Dermis blood vessel endothelial cell (primary cell): ENCODE measurements around the gene SLC10A7. TPM values are rescaled to one million over a fixed set of nuclear protein-coding genes. Genes with fewer than 3 reads are reported as not detected.

Experiments
- DNase-seq: peaks from one replicate; pipeline ENCODE4 v3.0.0; 2010
- total RNA-seq: library from RNA; depleted of rRNA; stranded (reverse); fragments of >200 nt; gene quantifications from 2 replicates; pipeline ENCODE4 v1.2.3, GENCODE V29; 2014

The SLC10A7 gene
- total RNA-seq, 1 donor from 2014 or later: 12.8 TPM

DNA sequence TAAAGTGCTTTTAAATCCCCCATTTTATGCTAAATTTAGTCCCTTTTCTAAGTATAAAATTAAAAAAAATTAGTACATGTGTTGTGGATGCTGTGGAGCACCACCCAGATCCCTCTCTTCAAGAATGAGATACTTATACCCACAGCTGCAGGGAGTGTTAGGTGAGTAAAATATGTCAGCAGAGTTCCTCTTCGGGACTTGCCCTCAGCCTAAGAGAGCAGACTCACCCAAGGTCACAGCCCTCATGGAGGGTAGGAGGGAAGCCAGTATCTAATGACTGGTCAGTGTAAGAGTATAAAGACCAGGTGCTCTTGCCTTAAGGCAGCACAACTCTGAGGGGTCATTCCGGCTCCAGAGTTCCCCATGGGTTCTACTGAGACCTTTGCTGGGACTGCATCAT lies 218.9 kb downstream of the SLC10A7 start:
- no peak for DNase-seq

DNA sequence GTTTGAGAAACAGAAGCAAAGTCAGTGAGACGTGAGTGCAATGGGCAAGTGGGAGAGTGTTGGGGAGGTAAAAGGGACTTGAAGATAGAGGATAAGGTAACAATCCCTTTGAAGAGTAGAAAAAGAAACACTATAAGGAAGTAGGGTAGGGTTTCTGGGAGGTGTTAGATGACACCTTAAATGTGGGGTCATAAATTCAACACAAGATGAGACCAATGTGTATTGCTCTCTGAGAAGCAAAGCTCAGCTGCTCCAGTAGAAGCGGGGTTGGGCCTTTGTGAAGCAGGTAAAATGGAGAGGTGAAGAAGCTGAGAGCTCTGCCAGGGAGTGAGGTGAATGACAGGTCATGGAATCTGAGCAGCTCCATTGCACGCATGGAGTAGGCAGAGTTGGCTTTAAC lies 222.1 kb downstream of the SLC10A7 start:
- no peak for DNase-seq

DNA sequence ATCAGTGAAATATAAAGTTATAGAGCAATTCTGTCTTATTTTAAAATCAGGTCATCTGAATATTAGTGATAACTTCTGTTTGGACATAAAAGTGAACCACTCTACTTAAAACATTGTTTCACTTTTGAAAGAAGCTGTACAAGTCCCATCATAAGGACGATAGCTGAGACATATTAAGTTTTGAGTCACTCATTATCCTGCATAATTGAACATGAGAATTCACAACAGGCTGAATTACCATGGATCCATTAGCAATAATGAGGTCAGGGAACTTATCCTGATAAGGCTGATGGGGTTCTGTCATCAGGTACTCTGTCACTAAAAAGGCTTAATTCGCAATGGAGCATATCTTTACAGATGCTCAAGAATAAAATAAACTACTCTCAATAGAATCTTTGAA lies 227.0 kb downstream of the SLC10A7 start:
- no peak for DNase-seq

- no peak for DNase-seq
These were observed 229.2 kb downstream of the SLC10A7 start for GRCh38 chr4:146292508-146292907.

DNA sequence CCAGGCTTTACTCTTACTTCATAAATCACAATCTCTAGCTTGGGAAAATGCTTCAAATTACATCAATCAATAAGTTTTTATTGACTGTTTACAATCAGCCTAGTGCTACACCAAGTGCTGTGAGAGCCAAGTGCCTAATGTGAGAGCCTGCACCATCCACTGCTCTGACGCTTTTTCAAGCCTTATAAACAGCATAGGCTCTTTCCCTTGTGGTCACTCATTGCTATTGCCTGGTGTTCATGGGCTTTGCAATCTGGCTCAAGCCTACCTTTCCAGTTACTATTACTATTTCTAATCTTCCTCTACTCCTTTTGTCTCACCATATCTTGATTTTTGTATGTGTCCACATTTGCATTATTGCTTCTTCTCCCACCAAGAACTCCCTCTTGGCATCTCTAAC lies 230.4 kb downstream of the SLC10A7 start:
- DNase-seq: no peak

- no peak for DNase-seq
These were observed 233.5 kb downstream of the SLC10A7 start for GRCh38 chr4:146288193-146288592.

DNA sequence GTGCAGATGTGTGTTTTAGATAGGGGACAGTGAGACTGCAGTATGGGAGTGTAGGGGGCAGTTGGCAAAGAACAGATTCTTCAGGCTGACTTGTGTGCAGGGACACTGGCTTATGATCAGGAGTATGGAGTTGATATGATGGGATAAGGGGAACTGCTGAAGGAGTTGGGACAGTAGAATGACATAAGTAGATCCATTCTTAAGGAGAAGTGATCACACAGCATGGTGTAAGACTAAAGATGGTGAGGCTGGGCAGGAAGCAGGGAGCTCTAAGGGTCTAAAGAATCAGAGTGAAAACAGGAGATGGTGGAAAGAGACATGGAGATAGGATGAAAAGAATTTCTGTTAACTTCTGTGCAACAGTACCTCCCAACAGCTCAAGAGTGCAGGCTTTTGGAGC lies 236.7 kb downstream of the SLC10A7 start:
- no peak for DNase-seq

DNA sequence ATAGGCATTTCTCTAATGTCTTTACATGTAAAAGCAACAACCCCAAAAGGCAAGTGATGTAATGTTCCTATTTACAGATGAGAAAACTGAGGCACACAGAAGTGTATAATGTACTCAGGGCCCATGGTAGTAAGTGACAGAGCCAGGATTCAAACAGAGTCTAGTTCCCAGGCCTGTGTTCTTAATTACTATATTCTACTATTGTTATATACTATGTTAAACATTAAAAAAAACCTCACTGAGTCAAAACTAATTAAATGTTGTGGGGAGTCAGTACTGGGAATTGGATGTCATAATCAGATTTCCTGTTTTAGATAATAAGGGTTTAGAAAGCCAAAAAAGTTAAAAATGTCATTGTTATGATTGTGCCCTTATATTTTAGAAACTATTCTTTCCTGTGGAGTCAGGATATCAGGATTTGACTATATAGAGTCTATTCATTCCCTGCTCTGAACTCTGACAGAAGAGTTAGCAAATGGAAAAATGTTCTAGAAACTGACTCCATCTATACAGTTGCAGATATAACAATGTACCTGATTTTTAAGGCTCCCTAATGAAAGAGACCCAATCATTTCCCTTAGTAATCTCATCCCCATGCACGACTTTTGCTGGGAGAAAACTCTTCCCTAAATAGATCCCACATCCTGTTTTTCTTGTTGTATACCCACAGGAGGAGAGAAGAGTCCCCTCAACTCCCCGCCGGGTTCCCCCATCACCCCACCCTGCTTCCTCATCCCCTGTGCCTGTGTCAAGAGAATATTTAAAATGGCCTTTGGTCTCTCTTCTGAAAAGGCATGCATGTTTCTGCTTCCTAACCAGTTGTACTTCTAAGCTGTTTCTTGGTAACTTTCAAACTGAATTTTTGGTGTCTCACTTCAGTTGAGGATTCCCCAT lies 237.7 kb downstream of the SLC10A7 start:
- peak; percentile 32 for DNase-seq

- DNase-seq: no peak
These were observed 239.1 kb downstream of the SLC10A7 start for GRCh38 chr4:146282657-146283056.

DNA sequence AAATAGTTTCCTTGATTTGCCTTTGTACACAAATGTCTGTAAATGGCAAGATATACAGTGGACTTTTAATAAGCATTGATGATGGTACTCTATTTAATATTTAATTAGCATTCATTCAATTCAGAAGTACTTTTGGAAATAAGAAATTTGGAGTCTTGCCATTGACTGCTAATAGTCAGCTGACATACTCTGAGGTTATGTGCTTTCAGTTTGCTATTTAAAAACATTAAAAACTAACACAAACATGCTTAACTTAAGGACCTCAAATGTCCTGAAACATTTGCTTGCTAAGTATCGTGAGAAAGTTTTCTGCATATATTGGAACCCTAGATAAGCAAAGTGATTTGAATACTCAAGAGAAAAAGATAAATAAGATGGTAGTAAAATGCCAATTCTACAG lies 242.8 kb downstream of the SLC10A7 start:
- no peak for DNase-seq

DNA sequence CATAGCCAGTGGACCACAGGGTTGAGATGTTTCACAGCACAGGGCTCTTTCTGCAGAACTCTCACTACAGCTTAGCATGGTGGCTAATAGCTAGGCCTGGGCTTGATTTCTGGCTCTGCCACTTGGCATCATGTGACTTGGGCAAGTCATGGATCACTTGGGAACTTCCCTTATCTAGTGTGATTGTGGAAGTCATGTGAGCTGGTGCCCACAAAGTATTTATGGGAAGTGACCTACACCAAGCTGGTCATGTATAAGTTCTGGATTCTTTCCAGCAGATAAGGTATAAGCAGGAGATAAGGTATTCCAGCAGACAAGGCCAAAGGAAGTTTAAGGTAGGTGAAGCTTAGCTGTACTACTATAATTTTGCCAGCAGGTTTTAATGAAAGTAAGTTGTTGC lies 246.4 kb downstream of the SLC10A7 start:
- DNase-seq: no peak

DNA sequence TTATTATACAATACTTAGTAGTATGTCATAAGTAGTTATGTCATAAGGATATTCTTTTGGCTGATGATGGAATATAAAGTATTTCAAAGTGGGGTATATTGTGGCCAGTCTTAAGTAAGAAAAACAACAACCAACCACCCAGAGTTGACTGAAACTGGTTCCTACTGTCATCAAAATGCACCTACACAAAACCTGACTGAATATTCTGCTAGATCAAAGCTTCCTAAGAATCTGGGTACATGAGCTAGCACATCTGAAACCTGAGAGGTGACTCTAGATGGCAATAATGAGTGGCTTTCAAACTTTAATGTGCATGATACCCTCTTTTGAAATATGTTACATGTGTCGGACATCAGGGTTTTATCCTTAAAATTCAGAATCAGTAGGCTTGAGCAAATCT lies 247.0 kb downstream of the SLC10A7 start:
- DNase-seq: no peak

DNA sequence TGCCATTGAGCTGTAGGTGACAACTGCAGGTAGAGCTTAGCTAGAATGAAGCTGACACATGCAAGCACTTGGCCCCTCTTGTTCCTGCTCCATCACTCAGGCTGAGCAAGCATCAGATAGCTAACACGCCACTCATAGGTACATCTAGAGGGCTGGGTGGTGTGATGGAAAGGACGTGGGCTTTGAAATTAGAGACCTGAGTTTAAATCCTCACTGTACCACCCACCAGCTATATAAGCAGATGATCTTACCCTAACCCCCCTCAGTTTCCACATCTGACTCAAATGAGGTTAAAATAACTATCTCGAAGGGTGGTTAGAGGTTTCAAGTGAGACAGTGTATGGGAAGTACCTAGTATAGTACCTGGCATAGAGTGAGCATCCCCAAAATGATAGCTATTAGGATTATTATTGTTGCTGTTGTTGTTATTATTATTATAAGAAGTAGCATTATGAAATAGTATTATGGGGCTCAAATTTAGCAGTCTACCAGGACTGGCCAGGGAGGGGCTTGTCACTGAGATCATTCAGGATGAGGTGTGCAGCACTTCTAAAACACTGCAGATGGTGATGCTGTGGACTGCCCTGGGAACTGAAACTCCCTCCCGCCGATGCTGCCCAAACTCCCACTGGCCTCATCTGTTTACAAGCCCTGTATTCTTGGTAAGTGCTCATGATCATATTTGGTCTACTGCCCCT lies 248.4 kb downstream of the SLC10A7 start:
- DNase-seq: no peak

DNA sequence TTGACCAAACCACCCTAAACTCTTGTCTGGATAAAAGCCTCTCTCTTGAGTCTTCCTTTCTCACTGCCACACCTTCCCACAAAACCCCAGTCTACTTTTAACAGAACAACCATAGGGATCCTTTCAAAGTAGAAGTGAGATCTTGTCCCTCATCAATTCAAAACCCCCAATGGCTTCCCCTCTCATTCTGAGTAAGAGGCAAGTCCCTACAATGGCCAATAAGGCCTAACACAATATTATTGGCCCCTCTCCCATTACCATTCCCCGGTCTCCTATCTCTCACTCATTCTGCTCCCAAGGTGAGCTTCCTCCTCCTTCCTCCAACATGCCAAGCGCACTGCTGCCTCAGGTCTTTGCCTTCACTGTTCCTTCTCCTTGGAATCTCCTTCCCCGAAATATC lies 250.3 kb downstream of the SLC10A7 start:
- no peak for DNase-seq

DNA sequence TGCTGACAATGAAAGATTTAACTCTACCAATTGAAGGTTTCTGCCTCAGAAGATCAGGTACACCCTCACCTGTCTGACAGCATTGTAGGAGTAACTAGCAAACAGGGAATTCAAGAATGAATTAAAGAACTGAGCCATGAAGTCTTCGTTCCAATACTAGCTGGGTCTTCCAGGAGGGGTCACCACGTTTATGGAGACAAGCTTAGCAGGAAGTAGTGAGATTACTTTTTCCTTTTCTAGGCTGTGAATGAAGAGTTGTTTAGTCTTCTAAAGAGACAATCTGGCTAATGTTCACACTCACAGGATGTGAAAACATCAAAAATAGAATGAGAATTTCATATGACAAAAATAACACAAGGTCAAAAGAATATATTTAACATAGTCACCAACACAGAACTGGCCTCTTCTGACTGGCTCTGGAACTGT lies 252.5 kb downstream of the SLC10A7 start:
- DNase-seq: no peak

GRCh38 chr4:146267826-146268225 lies 253.9 kb downstream of the SLC10A7 start:
- peak; percentile 28 for DNase-seq

DNA sequence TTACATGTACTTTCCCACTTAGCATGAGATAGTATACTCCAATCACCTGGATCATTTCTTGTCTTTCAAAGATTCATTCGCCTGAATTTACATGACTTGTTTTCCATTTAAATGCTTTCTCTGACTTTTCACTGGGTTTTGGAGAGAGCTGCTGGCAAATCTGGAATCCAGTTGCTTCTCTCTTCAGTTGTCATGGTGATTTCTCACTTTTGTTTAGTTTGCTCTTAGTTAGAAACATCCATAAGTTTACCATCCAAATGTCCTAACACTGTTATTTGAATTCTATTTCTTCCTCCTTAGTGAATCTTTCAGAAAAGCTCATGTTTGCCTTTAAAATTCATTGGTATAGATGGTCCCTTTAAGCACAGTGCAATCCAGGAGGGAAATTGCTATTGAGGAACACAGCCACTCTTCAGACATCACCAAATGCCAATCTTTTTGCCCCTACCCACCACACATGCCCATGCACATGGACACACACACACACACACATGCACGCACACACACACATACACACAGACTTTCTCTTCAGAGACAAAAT lies 255.7 kb downstream of the SLC10A7 start:
- DNase-seq: no peak

DNA sequence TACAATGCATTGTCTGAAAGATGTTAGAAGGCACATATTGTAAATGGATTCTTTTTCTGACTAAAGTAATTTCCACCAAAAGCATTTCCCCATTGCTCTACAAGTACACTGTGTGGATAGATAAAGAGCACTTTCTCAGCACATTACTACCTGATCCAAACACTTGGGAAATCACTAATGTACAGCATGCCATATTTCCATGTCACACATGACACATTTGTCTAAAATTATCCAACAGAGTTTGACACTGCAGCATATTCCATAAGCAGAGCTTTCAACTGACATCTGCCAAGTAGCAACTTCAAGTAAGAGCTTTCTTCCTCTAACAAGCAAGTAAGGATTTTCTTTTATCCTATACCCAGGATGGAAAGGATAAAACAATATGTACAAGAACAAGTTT lies 257.9 kb downstream of the SLC10A7 start:
- DNase-seq: no peak

GRCh38 chr4:146261041-146261440 lies 260.7 kb downstream of the SLC10A7 start:
- no peak for DNase-seq

GRCh38 chr4:146260521-146260920 lies 261.2 kb downstream of the SLC10A7 start:
- DNase-seq: no peak

DNA sequence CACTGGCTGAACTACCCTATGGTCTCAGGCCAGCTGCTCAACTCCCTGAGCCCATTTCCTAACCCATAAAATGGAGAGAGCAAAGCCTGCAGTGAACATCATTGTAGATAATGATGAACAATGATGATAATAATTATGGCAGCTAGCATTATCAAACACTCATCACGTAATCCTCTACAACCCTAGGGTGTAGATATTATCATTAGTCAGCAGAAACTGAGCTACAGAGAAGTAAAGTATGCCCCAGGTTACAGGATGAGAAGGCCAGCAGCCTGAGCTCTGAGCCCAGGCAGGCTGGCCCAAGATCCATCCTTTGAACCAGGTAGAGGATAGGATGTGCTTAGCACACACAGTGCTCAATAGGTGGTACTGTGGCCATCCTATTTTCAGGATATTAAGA lies 264.2 kb downstream of the SLC10A7 start:
- DNase-seq: no peak

GRCh38 chr4:146256328-146256727 lies 265.4 kb downstream of the SLC10A7 start:
- no peak for DNase-seq

- DNase-seq: peak; percentile 23
These were observed 265.9 kb downstream of the SLC10A7 start for GRCh38 chr4:146255874-146256273.

DNA sequence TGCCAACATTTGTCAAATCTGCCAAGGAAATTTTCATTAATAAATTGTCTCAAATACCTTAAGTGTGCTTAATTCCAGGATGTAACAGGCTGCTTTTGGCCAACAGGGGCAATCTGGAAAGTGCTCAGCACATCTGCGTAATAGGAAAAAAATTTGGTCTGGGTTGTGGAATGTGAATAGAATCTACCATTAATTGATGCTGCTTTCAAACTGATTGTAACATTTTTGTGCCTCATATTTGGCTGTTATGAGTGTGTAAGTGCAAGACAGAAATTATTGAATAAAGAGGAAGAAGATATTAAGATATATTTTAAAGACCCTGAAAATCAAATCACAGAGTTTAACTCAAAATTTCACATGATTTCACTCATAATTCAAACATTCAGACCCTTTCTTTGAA lies 266.3 kb downstream of the SLC10A7 start:
- no peak for DNase-seq
